MM.1S (cell line): ENCODE measurements around the gene OLFM1.
"Not testable (repeated sequence)": the region's sequence is repeated elsewhere in the genome, so short reads cannot be mapped to it uniquely, and the experiment has no call there.

Experiments
- CTCF ChIP-seq: fragments of 300-600 bp; sonication (generic); IDR thresholded peaks from 2 replicates; pipeline ENCODE4 v1.5.1; 2016; ENCODE audit warnings: antibody characterized with exemption, low read length, mixed read lengths
- EZH2 ChIP-seq: fragments of 300-600 bp; sonication (generic); optimal IDR thresholded peaks from 2 replicates; pipeline ENCODE3; 2017; ENCODE audit warnings: low read depth, mild to moderate bottlenecking, antibody characterized with exemption, low read length, mixed read lengths
- EZH2phosphoT487 ChIP-seq: fragments of 300-600 bp; sonication (generic); IDR thresholded peaks from 2 replicates; pipeline ENCODE4 v1.6.1; 2018; ENCODE audit warnings: antibody characterized with exemption, low read length

- TF ChIP-seq CTCF, EZH2, EZH2phosphoT487: not testable (repeated sequence)
Observed at GRCh38 chr9:135162599-135162998, 75.1 kb downstream of the OLFM1 start.
